Hematopoietic multipotent progenitor cell treated with erythropoietin and hydrocortisone succinate and interleukin-3 and kit ligand, for 15 days (in vitro differentiated cells): Measurements from ENCODE around the gene PLP2.
"Not testable (repeated sequence)": the region's sequence is repeated elsewhere in the genome, so short reads cannot be mapped to it uniquely, and the experiment has no call there.

ENCODE experiments used
- DNase-seq: peaks from one replicate; pipeline ENCODE4 v3.0.0-alpha.2; 2015; ENCODE audit warnings: low spot score

PLP2 gene, protein sequence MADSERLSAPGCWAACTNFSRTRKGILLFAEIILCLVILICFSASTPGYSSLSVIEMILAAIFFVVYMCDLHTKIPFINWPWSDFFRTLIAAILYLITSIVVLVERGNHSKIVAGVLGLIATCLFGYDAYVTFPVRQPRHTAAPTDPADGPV

DNA sequence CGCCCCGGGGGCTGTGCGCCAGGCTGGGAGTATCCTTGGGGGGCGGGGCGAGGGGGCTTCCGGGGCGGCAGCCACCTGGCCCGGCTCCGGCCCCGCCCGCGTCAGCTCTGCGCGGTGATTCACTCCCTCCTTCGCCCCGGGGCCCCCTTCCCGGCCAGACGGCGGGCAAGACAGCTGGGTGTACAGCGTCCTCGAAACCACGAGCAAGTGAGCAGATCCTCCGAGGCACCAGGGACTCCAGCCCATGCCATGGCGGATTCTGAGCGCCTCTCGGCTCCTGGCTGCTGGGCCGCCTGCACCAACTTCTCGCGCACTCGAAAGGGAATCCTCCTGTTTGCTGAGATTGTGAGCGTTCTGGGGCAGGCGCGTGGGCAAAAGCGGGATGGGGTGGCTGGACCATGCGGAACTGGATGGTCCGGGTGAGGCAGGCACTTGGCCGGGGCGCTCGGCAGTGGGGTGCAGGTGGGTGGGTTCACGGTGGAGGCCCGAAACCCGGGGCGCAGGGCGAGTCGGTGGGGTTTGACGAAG is at the start of gene PLP2:
Gene PLP2, plus strand, starts transcription at position 147 of the 528 bp plus-strand sequence. Its CDS starts 103 bp downstream, at position 250.
- no peak for DNase-seq

DNA sequence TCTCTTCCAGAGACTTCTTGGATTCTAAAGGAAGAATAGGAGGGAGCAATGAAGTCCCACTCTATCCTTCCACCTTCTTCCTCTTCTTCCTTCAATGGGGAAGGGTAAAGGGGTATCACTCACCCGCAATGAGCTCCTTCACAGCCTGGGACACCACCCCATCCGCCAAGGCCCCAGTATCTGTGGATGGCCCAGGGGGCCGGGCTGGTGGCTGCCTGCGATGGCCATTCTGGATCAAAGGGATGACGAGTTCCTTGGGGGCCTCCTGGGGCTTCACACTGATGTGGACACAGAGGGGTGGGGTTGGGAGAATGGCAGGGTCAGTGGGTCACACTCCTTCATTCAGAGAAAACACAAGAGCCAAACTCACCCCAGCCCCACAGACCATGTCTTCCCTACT is 49.2 kb upstream of the PLP2 start:
- no peak for DNase-seq

DNA sequence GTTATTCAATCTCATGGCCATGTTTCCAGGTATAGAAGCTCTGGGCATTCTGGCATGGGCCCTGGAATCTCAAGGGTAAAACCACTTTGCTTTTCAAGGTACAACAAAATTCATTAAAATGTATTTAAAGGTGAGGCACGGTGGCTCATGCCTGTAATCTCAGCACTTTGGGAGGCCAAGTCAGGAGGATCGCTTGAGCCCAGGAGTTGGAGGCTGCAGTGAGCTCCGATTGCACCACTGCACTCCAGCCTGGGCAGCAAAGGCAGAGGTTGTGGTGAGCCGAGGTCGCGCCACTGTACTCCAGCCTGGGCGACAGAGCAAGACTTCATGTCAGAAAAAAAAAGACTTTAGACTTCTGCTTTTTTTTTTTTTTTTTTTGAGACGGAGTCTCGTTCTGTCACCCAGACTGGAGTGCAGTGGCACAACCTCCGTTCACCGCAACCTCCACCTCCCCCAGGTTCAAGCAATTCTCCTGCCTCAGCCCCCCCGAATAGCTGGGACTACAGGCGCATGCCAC is 43.9 kb upstream of the PLP2 start:
- not testable (repeated sequence) for DNase-seq

- DNase-seq = no peak
Observed at GRCh38 chrX:49129427-49129826, 42.3 kb upstream of the PLP2 start.

- DNase-seq = not testable (repeated sequence)
Observed at GRCh38 chrX:49132275-49132674, 39.4 kb upstream of the PLP2 start.

GRCh38 chrX:49133759-49134158 is 37.9 kb upstream of the PLP2 start:
- no peak for DNase-seq

GRCh38 chrX:49137492-49137891 is 34.2 kb upstream of the PLP2 start:
- no peak for DNase-seq

GRCh38 chrX:49139713-49140112 is 32.0 kb upstream of the PLP2 start:
- no peak for DNase-seq

DNA sequence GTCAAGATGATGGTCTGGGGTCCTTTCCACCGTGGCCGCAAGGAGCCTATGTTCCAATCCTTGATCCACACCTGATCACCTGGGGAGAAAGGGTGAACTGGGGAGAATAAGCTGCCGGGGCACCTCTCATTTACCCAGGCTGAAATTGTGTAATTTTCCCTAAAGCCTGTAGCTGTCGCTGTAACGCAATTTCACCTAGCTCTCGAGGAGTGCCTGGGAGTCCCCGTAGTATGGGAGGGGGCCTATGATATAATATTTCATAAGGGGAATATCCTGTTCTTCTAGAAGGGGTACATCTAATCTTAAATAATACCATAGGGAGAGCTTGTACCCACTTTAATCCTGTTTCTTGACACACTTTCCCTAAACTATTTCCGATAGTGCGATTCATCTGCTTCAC is 29.4 kb upstream of the PLP2 start:
- peak; percentile 46 for DNase-seq

GRCh38 chrX:49143154-49143553 is 28.5 kb upstream of the PLP2 start:
- not testable (repeated sequence) for DNase-seq

DNA sequence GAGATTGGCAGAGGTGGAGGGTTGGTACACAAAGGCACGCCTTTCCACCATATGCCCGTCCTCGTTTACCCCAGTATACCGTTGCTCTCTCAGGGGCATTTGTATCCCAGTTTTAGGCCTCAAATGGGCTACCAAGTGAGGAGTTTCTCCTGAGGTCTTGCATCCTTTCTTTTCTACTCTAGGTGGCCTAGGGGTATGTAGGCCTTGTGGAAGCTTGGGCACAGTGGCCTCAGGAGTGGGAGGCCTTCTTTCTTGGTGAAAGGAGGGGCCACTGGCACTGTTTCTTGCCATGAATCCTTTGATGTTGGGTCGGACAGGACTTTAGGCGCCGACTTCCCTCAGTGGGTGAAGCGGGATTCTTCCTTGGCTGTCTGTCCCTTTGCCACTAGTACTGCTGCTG is 24.4 kb upstream of the PLP2 start:
- no peak for DNase-seq

DNA sequence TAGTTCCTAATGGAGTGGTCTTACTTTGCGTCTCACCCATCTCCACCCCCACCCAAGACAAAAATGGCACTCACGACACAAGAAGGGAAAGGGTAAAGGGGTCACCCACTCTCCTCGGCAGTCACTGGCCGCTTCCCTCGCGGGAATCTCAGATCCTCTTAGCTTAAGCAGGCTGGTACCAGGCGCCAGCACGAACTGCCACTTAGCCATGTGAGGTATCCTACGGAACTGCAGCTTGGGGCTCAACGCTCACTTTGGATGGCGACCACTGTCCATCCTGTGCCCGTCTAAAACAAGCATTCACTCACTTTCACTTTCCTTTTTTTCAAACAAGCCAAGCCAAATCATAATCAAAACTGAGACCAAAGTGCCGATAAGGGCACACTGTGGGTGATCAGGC is 23.8 kb upstream of the PLP2 start:
- DNase-seq = no peak

DNA sequence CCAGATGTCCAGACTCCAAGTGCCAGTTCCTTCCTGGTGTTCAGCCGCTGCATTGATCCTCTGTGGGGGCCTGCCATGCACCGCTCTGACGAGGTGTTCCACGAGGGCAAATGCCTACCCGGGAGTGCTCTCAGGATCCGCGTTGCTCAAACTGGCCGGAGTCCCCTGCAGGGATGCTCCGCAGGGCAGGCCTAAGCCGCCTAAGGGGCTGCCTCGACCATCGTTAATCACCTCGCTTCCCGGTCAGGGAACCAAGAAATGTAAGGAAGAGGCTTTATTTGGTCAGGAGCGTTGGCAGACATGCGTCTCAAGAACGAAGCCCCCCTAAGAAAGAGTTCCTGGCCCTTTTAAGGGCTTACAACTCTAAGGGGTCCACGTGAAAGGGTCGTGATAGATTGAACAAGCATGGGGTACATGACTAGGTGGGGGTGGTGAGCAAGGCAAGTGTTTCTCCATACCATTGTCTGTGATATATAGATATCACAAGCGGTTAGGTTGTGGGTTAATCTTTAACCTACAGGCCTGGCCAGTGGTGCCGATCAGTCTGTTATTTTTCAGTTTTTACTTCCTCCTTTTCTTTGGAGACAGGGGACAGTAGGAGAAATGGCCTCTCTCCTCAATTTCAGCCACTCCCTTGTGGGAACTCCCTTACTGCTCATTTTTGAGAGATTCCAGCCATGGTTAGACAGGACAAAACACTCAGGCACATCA is 23.2 kb upstream of the PLP2 start:
- not testable (repeated sequence) for DNase-seq

GRCh38 chrX:49149291-49149690 is 22.4 kb upstream of the PLP2 start:
- not testable (repeated sequence) for DNase-seq

DNA sequence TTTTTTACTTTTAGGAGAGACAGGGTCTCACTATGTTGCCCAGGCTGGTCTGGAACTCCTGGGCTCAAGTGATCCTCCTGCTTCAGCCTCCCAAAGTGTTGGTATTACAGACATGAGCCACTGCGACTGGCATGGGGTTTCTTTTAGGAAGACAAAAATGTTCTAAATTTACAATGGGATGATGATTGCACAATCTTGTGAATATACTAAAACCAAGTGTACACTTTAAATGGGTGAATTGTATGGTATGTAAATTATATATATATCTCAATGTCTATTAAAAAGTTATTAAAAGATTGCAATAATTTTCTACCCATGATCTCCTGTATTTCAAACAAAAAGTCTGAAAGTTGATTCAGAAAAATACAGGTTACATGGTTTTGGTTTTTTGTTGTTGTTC is 18.2 kb upstream of the PLP2 start:
- DNase-seq = no peak

- DNase-seq = peak; percentile 76
Observed at GRCh38 chrX:49155243-49155899, 16.3 kb upstream of the PLP2 start.

- peak; percentile 86 for DNase-seq
Observed at GRCh38 chrX:49155900-49156837, 15.5 kb upstream of the PLP2 start.

- no peak for DNase-seq
Observed at GRCh38 chrX:49157194-49157593, 14.5 kb upstream of the PLP2 start.

DNA sequence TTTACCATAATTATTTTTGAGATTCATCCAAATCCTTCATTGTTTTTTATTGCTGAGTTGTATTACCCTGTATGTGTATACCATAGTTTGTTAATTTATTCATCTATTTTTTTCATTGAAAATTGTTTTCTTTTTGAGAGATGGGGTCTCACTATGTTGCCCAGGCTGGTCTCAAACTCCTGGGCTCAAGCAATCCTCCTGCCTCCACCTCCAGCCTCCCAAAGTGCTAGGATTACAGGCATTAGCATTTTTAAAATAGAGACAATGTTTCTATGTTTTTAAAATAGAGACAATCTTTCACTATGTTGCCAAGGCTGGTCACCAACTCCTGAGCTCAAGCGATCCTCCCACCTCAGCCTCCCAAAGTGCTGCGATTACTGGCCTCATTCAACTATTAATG is 10.8 kb upstream of the PLP2 start:
- no peak for DNase-seq

DNA sequence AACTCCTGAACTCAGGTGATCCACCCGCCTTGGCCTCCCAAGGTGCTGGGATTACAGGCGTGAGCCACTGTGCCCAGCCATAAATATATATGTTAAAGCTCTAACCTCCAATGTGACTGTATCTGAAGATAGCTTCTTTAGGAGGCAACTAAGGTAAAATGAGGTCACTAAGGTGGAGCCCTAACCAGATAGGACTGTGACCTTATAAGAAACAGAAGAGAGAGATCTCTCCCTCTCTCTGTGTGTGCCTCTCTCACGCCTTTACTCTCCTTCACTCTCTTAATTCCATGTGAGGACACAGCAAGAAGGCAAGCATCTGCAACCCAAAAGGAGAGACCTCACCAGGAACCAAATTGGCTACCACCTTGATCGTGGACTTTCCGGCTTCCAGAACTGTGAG is 10.1 kb upstream of the PLP2 start:
- peak; percentile 43 for DNase-seq

DNA sequence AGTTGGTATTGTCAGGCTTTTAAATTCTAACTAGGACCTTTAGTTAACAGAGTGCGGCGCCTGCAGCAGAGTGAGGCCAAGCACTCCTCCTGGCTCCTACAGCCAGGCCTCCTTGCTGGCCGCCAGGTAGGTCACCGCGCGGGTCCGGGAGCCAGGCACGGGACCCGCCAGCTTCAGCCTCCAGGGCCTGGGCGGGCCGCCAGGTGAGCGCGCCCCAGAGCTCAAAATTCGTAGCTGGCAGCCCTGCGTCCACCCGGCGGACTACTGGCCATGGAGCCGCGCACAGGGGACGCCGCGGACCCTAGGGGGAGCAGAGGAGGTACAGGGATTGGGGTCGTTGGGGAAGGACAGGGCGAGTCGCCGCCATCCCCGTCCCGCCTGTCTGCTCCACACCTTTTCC is 9.1 kb upstream of the PLP2 start, which contains the start of gene MAGIX:
Gene MAGIX, plus strand, starts transcription at position 139 of the 400 bp plus-strand sequence. Its CDS starts 132 bp downstream, at position 271.
- no peak for DNase-seq
